ENCODE data around the gene NOS3.

The NOS3 gene

DNA sequence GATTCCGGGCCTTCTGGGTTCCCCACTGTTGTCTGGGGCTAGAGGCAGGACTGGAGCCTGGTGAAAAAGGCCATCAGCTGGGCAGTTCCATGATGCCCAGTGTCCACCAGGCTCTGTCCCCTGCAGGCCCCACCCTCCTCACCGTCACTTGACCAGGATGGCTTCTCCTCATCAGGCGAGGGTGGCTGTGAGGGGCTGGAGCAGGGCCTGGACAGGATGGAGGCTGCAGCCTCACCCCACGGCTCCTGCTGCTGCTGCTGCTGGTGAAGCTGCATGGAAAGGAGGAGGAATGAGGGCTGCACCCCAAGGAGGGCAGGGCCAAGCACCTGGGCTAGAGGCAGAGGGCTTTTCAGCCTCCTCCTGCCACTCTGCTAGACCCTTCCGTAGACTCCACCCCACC, 25.1 kb downstream of the NOS3 start:
- TF ChIP-seq, protein P1, sequence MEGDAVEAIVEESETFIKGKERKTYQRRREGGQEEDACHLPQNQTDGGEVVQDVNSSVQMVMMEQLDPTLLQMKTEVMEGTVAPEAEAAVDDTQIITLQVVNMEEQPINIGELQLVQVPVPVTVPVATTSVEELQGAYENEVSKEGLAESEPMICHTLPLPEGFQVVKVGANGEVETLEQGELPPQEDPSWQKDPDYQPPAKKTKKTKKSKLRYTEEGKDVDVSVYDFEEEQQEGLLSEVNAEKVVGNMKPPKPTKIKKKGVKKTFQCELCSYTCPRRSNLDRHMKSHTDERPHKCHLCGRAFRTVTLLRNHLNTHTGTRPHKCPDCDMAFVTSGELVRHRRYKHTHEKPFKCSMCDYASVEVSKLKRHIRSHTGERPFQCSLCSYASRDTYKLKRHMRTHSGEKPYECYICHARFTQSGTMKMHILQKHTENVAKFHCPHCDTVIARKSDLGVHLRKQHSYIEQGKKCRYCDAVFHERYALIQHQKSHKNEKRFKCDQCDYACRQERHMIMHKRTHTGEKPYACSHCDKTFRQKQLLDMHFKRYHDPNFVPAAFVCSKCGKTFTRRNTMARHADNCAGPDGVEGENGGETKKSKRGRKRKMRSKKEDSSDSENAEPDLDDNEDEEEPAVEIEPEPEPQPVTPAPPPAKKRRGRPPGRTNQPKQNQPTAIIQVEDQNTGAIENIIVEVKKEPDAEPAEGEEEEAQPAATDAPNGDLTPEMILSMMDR (IDR thresholded peaks at IDR 0.05; ENCODE audit: low read depth, low read length, missing control alignments): no peak
- H3K4me3 ChIP-seq (replicated peaks; ENCODE audit: low read depth, low read length): no peak overlapping the region
- no peak for DNase-seq (ENCODE audit: extremely low read depth, low read depth)

DNA sequence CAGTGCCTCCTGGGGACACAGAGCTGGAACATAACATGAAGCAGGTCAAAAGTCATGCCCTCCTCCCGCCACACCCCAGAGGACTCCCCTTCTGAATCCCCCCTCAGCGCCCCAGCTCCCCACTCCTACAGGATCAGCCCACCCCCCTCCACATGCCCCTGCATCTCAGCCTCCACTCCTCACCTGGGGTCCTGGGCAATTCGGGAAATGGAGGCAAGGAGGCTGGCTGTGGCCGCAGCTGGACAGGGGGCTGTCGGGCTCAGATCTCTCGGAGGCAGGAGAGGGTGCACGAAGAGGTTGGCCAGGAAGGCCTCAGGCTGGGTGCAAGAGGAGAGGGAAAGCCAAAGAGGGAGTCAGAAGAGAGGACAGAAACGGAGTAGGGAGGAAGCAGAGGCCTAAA, 25.7 kb downstream of the NOS3 start:
- TF ChIP-seq, protein P1 (IDR thresholded peaks at IDR 0.05; ENCODE audit: low read depth, low read length, missing control alignments): no peak
- no peak for DNase-seq (ENCODE audit: extremely low read depth, low read depth)
- H3K4me3 ChIP-seq (replicated peaks; ENCODE audit: low read depth, low read length): no peak overlapping the region

DNA sequence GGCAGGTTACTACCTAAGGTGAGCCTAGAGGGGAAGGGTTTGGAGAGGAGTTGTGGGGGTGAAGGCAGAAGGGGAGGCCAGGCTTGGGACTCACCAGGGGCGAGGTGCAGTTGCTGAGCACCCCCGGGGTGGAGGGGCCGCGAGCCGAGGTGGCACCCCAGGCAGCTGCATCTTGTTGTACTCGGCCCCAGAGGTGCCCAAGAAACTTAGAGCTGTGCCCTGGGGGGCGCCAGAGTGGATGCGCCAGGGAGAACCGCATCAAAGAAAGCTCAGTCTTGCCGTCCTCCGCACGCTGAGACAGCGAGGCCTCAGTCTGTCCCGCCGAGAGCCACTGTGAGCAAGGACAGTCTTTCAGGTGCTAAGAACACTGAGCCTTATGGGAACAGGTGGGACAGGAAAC, 26.1 kb downstream of the NOS3 start:
- no peak for DNase-seq (ENCODE audit: extremely low read depth, low read depth)
- no peak overlapping the region for H3K4me3 ChIP-seq (replicated peaks; ENCODE audit: low read depth, low read length)
- TF ChIP-seq, protein P1 (IDR thresholded peaks at IDR 0.05; ENCODE audit: low read depth, low read length, missing control alignments): no peak

- TF ChIP-seq, protein P1 (IDR thresholded peaks at IDR 0.05; ENCODE audit: low read depth, low read length, missing control alignments): no peak
- no peak for DNase-seq (ENCODE audit: extremely low read depth, low read depth)
- H3K4me3 ChIP-seq (replicated peaks; ENCODE audit: low read depth, low read length): no peak overlapping the region; the same call in 1 of the 2 replicates
These were observed 26.6 kb downstream of the NOS3 start for GRCh38 chr7:151017370-151017952.

GRCh38 chr7:151017953-151018420, 27.2 kb downstream of the NOS3 start:
- peak overlapping the region; percentile 22 for H3K4me3 ChIP-seq (replicated peaks; ENCODE audit: low read depth, low read length)
- DNase-seq (ENCODE audit: extremely low read depth, low read depth): no peak
- TF ChIP-seq, protein P1 (IDR thresholded peaks at IDR 0.05; ENCODE audit: low read depth, low read length, missing control alignments): peak; percentile 99

- H3K4me3 ChIP-seq (replicated peaks; ENCODE audit: low read depth, low read length): peak overlapping the region; percentile 22
- TF ChIP-seq, protein P1 (IDR thresholded peaks at IDR 0.05; ENCODE audit: low read depth, low read length, missing control alignments): no peak
- no peak for DNase-seq (ENCODE audit: extremely low read depth, low read depth)
These were observed 27.8 kb downstream of the NOS3 start for GRCh38 chr7:151018421-151019129.

Measured in HFF-Myc (cell line).